NCI-H187 (cell line): ENCODE measurements around the gene EIF3C.
"Not testable (repeated sequence)": the region's sequence is repeated elsewhere in the genome, so short reads cannot be mapped to it uniquely, and the experiment has no call there.

Source experiments
- DNase-seq, 2 experiments: peaks; one replicate each; lab custom pipeline; 2025; lab: John Stamatoyannopoulos, UW

The EIF3C gene

DNA sequence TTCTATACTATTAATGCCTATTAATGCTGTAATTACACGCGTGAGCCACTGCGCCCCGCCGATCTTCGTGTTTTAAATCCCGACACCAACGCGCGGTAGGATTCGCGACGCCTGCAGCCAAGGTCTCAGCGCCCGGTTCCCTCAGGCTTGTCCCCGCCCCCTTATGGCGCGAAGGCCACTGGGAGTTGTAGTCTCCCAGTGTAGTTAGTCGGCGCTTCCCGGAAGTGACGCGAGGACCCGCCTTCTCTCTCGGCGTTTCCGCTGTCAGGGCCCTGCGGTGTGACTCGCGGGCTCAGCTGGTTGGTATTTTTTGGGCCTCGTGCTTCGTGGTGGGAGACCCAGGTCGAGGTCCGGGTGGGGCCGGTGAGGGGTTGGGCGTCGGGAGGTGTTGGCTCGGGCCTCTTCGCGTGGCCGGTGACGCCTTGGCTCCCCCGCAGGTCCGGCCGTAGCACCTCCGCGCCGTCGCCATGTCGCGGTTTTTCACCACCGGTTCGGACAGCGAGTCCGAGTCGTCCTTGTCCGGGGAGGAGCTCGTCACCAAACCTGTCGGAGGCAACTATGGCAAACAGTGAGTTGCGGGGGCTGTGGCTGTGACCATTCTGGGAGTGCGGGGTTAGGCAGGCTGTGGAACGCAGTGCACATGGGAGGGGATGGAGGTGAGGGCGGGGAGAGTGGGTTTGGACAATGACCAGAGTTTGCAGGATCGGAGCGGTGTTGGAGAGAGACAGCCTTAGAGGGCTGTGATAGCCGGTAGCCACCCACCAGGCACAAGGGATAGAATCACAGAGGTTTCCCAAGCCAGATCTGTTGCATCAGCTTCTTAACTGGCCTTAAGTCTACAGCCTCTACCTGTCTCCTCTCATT lies at the start of gene EIF3C:
Gene EIF3C, plus strand, starts transcription at position 245 of the 864 bp plus-strand sequence. Its CDS starts 223 bp downstream, at position 468.
- not testable (repeated sequence) for DNase-seq

GRCh38 chr16:28666264-28666663 lies 45.0 kb upstream of the EIF3C start:
- DNase-seq, result not testable (repeated sequence)

DNA sequence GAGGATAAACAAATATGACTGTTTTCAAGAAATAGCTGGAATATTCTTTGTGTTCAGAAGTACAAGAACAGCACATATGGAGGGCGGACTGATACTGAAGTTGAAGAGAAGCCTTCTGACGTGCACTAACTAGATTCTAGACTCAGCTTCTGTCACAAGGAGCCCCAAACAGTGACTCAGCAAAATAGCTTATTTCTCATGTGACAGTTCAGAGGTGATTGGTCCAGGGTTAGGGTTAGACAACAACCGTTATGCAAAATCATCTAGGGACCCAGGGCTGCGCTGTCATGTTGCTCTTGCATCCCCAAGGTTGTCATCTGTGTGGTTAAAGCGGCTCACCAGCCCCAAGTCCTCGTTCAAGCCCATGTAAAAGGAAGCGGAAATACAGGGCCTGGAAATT lies 43.8 kb upstream of the EIF3C start:
- not testable (repeated sequence) for DNase-seq

- DNase-seq, result not testable (repeated sequence)
Measured at GRCh38 chr16:28668199-28668598, 43.1 kb upstream of the EIF3C start.

- DNase-seq, result not testable (repeated sequence)
Measured at GRCh38 chr16:28688327-28688952, 22.8 kb upstream of the EIF3C start.

DNA sequence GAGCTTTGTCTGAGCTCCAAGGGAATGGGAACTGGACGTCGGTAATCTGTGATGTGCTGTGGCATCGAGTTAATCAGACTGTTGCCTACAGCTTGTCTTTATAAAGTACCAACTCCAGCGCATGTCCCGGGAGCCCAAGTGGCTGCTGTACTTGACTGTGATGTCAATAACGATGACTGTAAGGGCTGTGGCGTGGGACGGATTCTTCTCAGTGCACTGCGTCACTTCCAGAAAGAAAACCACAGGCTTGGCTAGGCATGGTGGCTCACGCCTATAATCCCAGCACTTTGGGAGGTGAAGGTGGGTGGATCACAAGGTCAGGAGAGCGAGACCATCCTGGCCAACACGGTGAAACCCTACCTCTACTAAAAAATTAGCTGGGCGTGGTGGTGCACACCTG lies 21.8 kb upstream of the EIF3C start:
- not testable (repeated sequence) for DNase-seq

- DNase-seq, result not testable (repeated sequence)
Measured at GRCh38 chr16:28691722-28692121, 19.5 kb upstream of the EIF3C start.

- not testable (repeated sequence) for DNase-seq
Measured at GRCh38 chr16:28693257-28693950, 17.9 kb upstream of the EIF3C start.

DNA sequence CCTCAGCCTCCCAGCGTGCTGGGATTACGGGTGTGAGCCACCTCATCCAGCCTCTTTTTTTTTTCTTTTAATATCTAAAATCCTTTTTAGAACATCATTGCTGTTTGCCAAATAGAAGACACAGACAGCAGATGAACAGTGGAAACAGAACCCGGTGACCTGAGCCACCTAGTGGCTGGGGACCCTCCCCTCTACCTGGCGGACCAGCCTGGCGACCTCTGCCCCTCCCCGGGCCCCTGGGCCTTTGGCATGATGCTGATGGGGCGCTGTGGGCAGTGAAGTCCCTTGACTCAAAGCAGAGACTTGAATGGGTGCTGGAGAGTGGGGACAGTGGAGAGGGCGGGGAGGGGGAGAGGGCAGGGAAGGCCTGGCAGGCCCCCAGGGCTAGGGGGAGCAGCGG lies 11.5 kb upstream of the EIF3C start:
- not testable (repeated sequence) for DNase-seq

- not testable (repeated sequence) for DNase-seq
Measured at GRCh38 chr16:28700349-28700748, 10.9 kb upstream of the EIF3C start.

DNA sequence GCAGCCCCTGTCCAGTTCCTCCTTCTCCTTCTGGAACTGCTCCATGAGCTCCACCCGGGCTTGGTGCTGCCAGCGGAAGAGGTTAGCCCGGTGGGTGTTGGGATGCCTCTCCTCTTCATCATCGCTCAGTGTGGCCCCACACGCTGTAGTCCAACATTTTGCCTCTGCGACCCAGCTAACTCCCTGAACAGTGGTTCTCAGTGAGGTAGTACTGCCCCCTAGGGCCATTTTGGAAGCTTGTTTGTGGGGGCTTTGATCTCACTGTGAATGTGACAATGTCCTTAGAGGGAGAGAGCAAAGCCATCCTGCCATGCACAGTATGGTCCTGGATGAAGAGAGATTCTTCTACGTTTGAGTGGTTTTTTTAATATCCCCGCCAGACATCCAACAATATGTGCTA lies 9.9 kb upstream of the EIF3C start:
- not testable (repeated sequence) for DNase-seq

DNA sequence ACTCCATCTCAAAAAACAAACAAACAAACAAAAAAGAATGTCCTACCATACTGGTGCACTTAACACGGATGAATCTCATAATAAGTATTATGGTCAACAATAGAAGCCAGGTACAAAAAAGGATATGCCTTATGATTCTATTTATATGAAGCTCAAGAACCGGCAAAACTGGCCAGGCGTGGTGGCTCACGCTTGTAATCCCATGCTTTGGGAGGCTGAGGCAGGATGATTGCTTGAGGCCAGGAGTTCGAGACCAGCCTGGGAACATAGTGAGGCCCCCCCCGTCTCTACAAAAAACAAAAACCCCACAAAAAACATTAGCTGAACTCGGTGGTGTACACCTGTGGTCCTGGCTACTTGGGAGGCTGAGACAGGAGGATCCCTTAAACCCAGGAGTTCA lies 7.0 kb upstream of the EIF3C start:
- DNase-seq, result not testable (repeated sequence)

GRCh38 chr16:28722852-28723650 lies 11.8 kb downstream of the EIF3C start:
- DNase-seq, result not testable (repeated sequence)

GRCh38 chr16:28731253-28731652 lies 20.0 kb downstream of the EIF3C start:
- DNase-seq, result not testable (repeated sequence)

- not testable (repeated sequence) for DNase-seq
Measured at GRCh38 chr16:28732455-28733124, 21.3 kb downstream of the EIF3C start.

GRCh38 chr16:28739787-28740186 lies 28.5 kb downstream of the EIF3C start:
- DNase-seq, result not testable (repeated sequence)

- DNase-seq, result not testable (repeated sequence)
Measured at GRCh38 chr16:28740631-28741030, 29.4 kb downstream of the EIF3C start.

GRCh38 chr16:28741295-28741694 lies 30.0 kb downstream of the EIF3C start:
- not testable (repeated sequence) for DNase-seq

DNA sequence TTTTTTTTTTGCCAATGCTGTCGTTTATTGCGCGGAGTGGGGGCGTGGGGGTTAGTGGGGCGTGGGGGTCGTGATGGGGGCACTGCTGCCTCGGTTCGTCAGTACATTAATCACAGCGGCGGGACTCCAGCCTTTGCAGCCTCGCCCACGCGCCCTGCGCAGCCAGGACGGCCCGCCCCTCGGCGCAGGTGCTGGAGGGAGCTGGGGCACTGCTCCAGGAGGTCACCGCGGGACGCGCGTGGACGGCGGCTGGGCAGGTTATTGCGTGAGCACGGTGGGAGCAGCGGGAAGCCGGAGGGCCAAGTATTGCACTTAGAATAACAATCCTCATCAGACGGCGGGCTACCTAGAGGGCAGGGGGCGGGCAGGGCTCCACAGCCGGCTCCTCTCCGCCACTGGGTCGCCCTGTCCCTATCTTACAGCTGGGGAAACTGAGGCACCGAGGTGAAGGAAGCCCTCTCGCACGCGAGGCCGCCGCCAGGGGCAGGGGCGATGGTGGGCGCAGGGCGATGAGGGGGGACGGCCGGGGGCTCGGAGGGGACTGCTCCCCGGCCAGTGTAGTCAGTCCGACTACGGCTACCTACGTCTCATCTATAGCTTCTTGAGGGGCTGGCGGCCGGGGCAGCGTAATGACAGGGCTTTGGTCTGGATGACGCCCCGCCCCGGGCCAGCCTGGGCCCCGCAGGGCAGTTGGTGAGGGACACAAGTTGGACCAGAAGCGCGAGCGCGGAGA lies 35.5 kb downstream of the EIF3C start:
- not testable (repeated sequence) for DNase-seq

DNA sequence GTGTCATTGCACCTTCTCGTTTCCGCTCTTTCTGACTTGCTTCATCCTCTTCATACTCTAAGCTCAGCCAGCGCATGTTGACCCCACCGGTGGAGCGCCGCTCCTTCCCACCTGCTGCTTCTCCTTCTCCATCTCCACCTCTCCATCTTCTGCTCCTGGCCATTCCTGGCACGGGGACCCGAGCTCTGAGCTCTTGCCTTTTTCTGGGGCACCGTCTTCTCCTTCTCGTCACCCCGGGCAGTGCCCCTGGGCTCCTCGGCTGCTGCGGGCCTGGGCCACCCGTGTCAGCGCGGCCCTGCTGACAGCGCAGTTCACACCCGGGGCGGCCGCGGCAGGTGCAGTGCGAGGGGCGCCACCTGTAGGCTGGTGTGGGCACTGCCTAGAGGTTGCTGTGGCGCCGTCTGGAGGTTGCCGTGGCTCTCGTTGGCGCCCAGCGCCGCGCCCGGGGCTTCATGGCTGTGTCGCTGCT lies 38.8 kb downstream of the EIF3C start:
- not testable (repeated sequence) for DNase-seq
